SK-N-SH treated with all-trans-retinoic acid at 6 μM for 48 hours (cell line): Measurements from ENCODE around the gene BTN2A1.

Experiments
- ATAC-seq: fragments of 200-7000 bp; cut with Tn5 transposase; 3 replicates; pipeline ENCODE4 v1.9.1; 2020; ENCODE audit warnings: mild to moderate bottlenecking, moderate library complexity
- ARNTL ChIP-seq: fragments of 450-650 bp; formaldehyde crosslinking; IDR thresholded peaks from 2 replicates; pipeline ENCODE4 v1.5.0; 2020; ENCODE audit warnings: low read depth, mild to moderate bottlenecking, moderate library complexity, borderline replicate concordance
- BACH2 ChIP-seq: fragments of 250-450 bp; sonication (Bioruptor Pico); IDR thresholded peaks from 2 replicates; pipeline ENCODE4 v1.9.0; 2021; ENCODE audit warnings: mild to moderate bottlenecking, borderline replicate concordance
- CSDC2 ChIP-seq: fragments of 250-450 bp; sonication (Bioruptor Pico); IDR thresholded peaks from 2 replicates; pipeline ENCODE4 v1.5.0; 2020; ENCODE audit warnings: mild to moderate bottlenecking, moderate library complexity
- ESRRG ChIP-seq: fragments of 250-450 bp; sonication (Bioruptor Pico); IDR thresholded peaks from 2 replicates; pipeline ENCODE4 v1.6.1; 2021; ENCODE audit warnings: mild to moderate bottlenecking
- GLIS3 ChIP-seq: fragments of 250-450 bp; sonication (Bioruptor Pico); IDR thresholded peaks from 2 replicates; pipeline ENCODE4 v1.5.0; 2020; ENCODE audit warnings: mild to moderate bottlenecking, moderate library complexity
- ISL1 ChIP-seq: fragments of 250-450 bp; sonication (Bioruptor Pico); IDR thresholded peaks from 2 replicates; pipeline ENCODE4 v2.1.2; 2022; ENCODE audit warnings: mild to moderate bottlenecking, moderate library complexity
- OSR1 ChIP-seq: fragments of 250-450 bp; sonication (Bioruptor Pico); IDR thresholded peaks from 2 replicates; pipeline ENCODE4 v1.8.0; 2022; ENCODE audit warnings: moderate library complexity, mild to moderate bottlenecking, inconsistent platforms
- PPARA ChIP-seq: fragments of 250-450 bp; sonication (Bioruptor Pico); IDR thresholded peaks from 2 replicates; pipeline ENCODE4 v1.5.0; 2020; ENCODE audit warnings: mild to moderate bottlenecking, borderline replicate concordance
- RARB ChIP-seq: fragments of 250-450 bp; sonication (Bioruptor Pico); IDR thresholded peaks from 2 replicates; pipeline ENCODE4 v1.8.0; 2021; ENCODE audit warnings: mild to moderate bottlenecking, moderate library complexity
- SNAI2 ChIP-seq: fragments of 250-450 bp; sonication (Bioruptor Pico); IDR thresholded peaks from 2 replicates; pipeline ENCODE4 v1.5.0; 2020; ENCODE audit warnings: mild to moderate bottlenecking, moderate library complexity
- TCF4 ChIP-seq: fragments of 250-450 bp; sonication (Bioruptor Pico); IDR thresholded peaks from 2 replicates; pipeline ENCODE4 v1.8.0; 2021; ENCODE audit warnings: mild to moderate bottlenecking, moderate library complexity, borderline replicate concordance
- ZC3H10 ChIP-seq: fragments of 250-450 bp; sonication (Bioruptor Pico); IDR thresholded peaks from 2 replicates; pipeline ENCODE4 v1.5.1; 2021; ENCODE audit warnings: mild to moderate bottlenecking, moderate library complexity
- ZFP30 ChIP-seq: fragments of 450-650 bp; formaldehyde crosslinking; IDR thresholded peaks from 2 replicates; pipeline ENCODE4 v1.5.0; 2022; ENCODE audit warnings: mild to moderate bottlenecking, moderate library complexity
- ZNF565 ChIP-seq: fragments of 450-650 bp; formaldehyde crosslinking; conservative IDR thresholded peaks from 2 replicates; pipeline ENCODE4 v1.5.0; 2020; ENCODE audit warnings: low read depth, mild to moderate bottlenecking, moderate library complexity
- ZNF8 ChIP-seq: fragments of 450-650 bp; formaldehyde crosslinking; IDR thresholded peaks from 2 replicates; pipeline ENCODE4 v1.5.0; 2020; ENCODE audit warnings: mild to moderate bottlenecking, moderate library complexity
- TF ChIP-seq, protein P1 (sequence below): fragments of 250-450 bp; sonication (Bioruptor Pico); IDR thresholded peaks from 2 replicates; pipeline ENCODE4 v1.5.1; 2020; ENCODE audit warnings: low read depth, mild to moderate bottlenecking, moderate library complexity
- TF ChIP-seq, protein P2 (sequence below): fragments of 250-450 bp; sonication (Bioruptor Pico); IDR thresholded peaks from 2 replicates; pipeline ENCODE4 v1.8.0; 2021; ENCODE audit warnings: low read depth, mild to moderate bottlenecking, moderate library complexity, borderline replicate concordance
- TF ChIP-seq, protein P3 (sequence below): fragments of 250-450 bp; sonication (Bioruptor Pico); IDR thresholded peaks from 2 replicates; pipeline ENCODE4 v1.5.0; 2020; ENCODE audit warnings: mild to moderate bottlenecking, moderate library complexity
- TF ChIP-seq, protein P4 (sequence below): fragments of 250-450 bp; sonication (Bioruptor Pico); IDR thresholded peaks from 2 replicates; pipeline ENCODE4 v1.5.1; 2021; ENCODE audit warnings: mild to moderate bottlenecking, moderate library complexity

The BTN2A1 gene

GRCh38 chr6:26411751-26412150 lies 46.0 kb upstream of the BTN2A1 start (continued):
- TF ChIP-seq, protein P1, sequence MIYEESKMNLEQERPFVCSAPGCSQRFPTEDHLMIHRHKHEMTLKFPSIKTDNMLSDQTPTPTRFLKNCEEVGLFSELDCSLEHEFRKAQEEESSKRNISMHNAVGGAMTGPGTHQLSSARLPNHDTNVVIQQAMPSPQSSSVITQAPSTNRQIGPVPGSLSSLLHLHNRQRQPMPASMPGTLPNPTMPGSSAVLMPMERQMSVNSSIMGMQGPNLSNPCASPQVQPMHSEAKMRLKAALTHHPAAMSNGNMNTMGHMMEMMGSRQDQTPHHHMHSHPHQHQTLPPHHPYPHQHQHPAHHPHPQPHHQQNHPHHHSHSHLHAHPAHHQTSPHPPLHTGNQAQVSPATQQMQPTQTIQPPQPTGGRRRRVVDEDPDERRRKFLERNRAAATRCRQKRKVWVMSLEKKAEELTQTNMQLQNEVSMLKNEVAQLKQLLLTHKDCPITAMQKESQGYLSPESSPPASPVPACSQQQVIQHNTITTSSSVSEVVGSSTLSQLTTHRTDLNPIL (CRISPR knock-in tag): no peak
- TF ChIP-seq ISL1 (CRISPR knock-in tag): no peak
- no peak for TF ChIP-seq SNAI2

- TF ChIP-seq TCF4: no peak
- TF ChIP-seq RARB: no peak
- no peak for TF ChIP-seq ESRRG (CRISPR knock-in tag)
- no peak for TF ChIP-seq ZNF8 (CRISPR knock-in tag)
- TF ChIP-seq ARNTL: no peak
- no peak for TF ChIP-seq ZC3H10 (CRISPR knock-in tag)
- no peak for TF ChIP-seq OSR1
- TF ChIP-seq GLIS3 (CRISPR knock-in tag): no peak
- TF ChIP-seq ZFP30 (CRISPR knock-in tag): no peak
Measured at GRCh38 chr6:26412228-26412627, 45.5 kb upstream of the BTN2A1 start.

GRCh38 chr6:26412954-26413353 lies 44.8 kb upstream of the BTN2A1 start:
- TF ChIP-seq ZNF8 (CRISPR knock-in tag) (no peak), PPARA (CRISPR knock-in tag) (no peak), ZC3H10 (CRISPR knock-in tag) (no peak), ZFP30 (CRISPR knock-in tag) (no peak), BACH2 (CRISPR knock-in tag) (no peak), ESRRG (CRISPR knock-in tag) (no peak), CSDC2 (CRISPR knock-in tag) (no peak), SNAI2 (no peak)
- TF ChIP-seq, protein P2, sequence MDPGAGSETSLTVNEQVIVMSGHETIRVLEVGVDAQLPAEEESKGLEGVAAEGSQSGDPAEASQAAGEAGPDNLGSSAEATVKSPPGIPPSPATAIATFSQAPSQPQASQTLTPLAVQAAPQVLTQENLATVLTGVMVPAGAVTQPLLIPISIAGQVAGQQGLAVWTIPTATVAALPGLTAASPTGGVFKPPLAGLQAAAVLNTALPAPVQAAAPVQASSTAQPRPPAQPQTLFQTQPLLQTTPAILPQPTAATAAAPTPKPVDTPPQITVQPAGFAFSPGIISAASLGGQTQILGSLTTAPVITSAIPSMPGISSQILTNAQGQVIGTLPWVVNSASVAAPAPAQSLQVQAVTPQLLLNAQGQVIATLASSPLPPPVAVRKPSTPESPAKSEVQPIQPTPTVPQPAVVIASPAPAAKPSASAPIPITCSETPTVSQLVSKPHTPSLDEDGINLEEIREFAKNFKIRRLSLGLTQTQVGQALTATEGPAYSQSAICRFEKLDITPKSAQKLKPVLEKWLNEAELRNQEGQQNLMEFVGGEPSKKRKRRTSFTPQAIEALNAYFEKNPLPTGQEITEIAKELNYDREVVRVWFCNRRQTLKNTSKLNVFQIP (CRISPR knock-in tag): no peak
- TF ChIP-seq, protein P3, sequence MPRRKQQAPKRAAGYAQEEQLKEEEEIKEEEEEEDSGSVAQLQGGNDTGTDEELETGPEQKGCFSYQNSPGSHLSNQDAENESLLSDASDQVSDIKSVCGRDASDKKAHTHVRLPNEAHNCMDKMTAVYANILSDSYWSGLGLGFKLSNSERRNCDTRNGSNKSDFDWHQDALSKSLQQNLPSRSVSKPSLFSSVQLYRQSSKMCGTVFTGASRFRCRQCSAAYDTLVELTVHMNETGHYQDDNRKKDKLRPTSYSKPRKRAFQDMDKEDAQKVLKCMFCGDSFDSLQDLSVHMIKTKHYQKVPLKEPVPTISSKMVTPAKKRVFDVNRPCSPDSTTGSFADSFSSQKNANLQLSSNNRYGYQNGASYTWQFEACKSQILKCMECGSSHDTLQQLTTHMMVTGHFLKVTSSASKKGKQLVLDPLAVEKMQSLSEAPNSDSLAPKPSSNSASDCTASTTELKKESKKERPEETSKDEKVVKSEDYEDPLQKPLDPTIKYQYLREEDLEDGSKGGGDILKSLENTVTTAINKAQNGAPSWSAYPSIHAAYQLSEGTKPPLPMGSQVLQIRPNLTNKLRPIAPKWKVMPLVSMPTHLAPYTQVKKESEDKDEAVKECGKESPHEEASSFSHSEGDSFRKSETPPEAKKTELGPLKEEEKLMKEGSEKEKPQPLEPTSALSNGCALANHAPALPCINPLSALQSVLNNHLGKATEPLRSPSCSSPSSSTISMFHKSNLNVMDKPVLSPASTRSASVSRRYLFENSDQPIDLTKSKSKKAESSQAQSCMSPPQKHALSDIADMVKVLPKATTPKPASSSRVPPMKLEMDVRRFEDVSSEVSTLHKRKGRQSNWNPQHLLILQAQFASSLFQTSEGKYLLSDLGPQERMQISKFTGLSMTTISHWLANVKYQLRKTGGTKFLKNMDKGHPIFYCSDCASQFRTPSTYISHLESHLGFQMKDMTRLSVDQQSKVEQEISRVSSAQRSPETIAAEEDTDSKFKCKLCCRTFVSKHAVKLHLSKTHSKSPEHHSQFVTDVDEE (CRISPR knock-in tag): no peak
- TF ChIP-seq, protein P4, sequence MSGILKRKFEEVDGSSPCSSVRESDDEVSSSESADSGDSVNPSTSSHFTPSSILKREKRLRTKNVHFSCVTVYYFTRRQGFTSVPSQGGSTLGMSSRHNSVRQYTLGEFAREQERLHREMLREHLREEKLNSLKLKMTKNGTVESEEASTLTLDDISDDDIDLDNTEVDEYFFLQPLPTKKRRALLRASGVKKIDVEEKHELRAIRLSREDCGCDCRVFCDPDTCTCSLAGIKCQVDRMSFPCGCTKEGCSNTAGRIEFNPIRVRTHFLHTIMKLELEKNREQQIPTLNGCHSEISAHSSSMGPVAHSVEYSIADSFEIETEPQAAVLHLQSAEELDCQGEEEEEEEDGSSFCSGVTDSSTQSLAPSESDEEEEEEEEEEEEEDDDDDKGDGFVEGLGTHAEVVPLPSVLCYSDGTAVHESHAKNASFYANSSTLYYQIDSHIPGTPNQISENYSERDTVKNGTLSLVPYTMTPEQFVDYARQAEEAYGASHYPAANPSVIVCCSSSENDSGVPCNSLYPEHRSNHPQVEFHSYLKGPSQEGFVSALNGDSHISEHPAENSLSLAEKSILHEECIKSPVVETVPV (CRISPR knock-in tag): no peak
- no peak for ATAC-seq

More at GRCh38 chr6:26412228-26412627, 45.5 kb upstream of the BTN2A1 start:
- ATAC-seq: no peak

GRCh38 chr6:26414281-26414680 lies 43.5 kb upstream of the BTN2A1 start:
- ATAC-seq: no peak
- TF ChIP-seq ZFP30 (CRISPR knock-in tag): no peak
- no peak for TF ChIP-seq RARB
- TF ChIP-seq OSR1: no peak
- TF ChIP-seq ZNF8 (CRISPR knock-in tag): no peak
- no peak for TF ChIP-seq ESRRG (CRISPR knock-in tag)
- TF ChIP-seq, protein P4 (CRISPR knock-in tag): no peak
- TF ChIP-seq, protein P1 (CRISPR knock-in tag): no peak
- no peak for TF ChIP-seq GLIS3 (CRISPR knock-in tag)
- TF ChIP-seq, protein P2 (CRISPR knock-in tag): no peak
- TF ChIP-seq CSDC2 (CRISPR knock-in tag): no peak
- no peak for TF ChIP-seq SNAI2
- no peak for TF ChIP-seq ARNTL
- TF ChIP-seq ISL1 (CRISPR knock-in tag): no peak
- TF ChIP-seq ZNF565 (CRISPR knock-in tag): no peak
- TF ChIP-seq, protein P3 (CRISPR knock-in tag): no peak
- TF ChIP-seq TCF4: no peak
